ENCODE data around the gene APCDD1L.

APCDD1L gene

GRCh38 chr20:58483470-58483869 is 31.7 kb downstream of the APCDD1L start:
- DNase-seq, result no peak

- no peak for DNase-seq
Observed at GRCh38 chr20:58483051-58483450, 32.1 kb downstream of the APCDD1L start.

- no peak for DNase-seq
Observed at GRCh38 chr20:58482416-58482815, 32.8 kb downstream of the APCDD1L start.

- DNase-seq, result no peak
Observed at GRCh38 chr20:58481481-58482021, 33.6 kb downstream of the APCDD1L start.

GRCh38 chr20:58480551-58481336 is 34.5 kb downstream of the APCDD1L start:
- DNase-seq, result no peak

GRCh38 chr20:58479726-58480440 is 35.3 kb downstream of the APCDD1L start:
- DNase-seq, result no peak

- no peak for DNase-seq
Observed at GRCh38 chr20:58478141-58478805, 36.9 kb downstream of the APCDD1L start.

GRCh38 chr20:58475466-58475865 is 39.7 kb downstream of the APCDD1L start:
- DNase-seq, result no peak

GRCh38 chr20:58473453-58474425 is 41.5 kb downstream of the APCDD1L start:
- no peak for DNase-seq

GRCh38 chr20:58472273-58473018 is 42.8 kb downstream of the APCDD1L start:
- DNase-seq, result no peak

GRCh38 chr20:58471193-58472164 is 43.7 kb downstream of the APCDD1L start:
- no peak for DNase-seq

GRCh38 chr20:58470336-58471192 is 44.6 kb downstream of the APCDD1L start:
- DNase-seq, result no peak

GRCh38 chr20:58469616-58470015 is 45.6 kb downstream of the APCDD1L start:
- DNase-seq, result no peak

GRCh38 chr20:58467572-58468527 is 47.3 kb downstream of the APCDD1L start:
- no peak for DNase-seq

- no peak for DNase-seq
Observed at GRCh38 chr20:58466729-58467571, 48.2 kb downstream of the APCDD1L start.

- no peak for DNase-seq
Observed at GRCh38 chr20:58466095-58466708, 49.0 kb downstream of the APCDD1L start.
